Measurements from ENCODE around the gene MLH1.
"Not testable (repeated sequence)": the region's sequence is repeated elsewhere in the genome, so short reads cannot be mapped to it uniquely, and the experiment has no call there.

The MLH1 gene

DNA sequence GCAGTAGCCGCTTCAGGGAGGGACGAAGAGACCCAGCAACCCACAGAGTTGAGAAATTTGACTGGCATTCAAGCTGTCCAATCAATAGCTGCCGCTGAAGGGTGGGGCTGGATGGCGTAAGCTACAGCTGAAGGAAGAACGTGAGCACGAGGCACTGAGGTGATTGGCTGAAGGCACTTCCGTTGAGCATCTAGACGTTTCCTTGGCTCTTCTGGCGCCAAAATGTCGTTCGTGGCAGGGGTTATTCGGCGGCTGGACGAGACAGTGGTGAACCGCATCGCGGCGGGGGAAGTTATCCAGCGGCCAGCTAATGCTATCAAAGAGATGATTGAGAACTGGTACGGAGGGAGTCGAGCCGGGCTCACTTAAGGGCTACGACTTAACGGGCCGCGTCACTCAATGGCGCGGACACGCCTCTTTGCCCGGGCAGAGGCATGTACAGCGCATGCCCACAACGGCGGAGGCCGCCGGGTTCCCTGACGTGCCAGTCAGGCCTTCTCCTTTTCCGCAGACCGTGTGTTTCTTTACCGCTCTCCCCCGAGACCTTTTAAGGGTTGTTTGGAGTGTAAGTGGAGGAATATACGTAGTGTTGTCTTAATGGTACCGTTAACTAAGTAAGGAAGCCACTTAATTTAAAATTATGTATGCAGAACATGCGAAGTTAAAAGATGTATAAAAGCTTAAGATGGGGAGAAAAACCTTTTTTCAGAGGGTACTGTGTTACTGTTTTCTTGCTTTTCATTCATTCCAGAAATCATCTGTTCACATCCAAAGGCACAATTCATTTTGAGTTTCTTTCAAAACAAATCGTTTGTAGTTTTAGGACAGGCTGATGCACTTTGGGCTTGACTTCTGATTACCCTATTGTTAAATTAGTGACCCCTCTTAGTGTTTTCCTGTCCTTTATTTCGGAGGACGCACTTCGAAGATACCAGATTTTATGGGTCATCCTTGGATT lies at the start of gene MLH1:
Gene MLH1, plus strand, starts transcription at position 193 of the 958 bp plus-strand sequence. Its CDS starts 30 bp downstream, at position 223.
- DNase-seq = peak; percentile 100

DNA sequence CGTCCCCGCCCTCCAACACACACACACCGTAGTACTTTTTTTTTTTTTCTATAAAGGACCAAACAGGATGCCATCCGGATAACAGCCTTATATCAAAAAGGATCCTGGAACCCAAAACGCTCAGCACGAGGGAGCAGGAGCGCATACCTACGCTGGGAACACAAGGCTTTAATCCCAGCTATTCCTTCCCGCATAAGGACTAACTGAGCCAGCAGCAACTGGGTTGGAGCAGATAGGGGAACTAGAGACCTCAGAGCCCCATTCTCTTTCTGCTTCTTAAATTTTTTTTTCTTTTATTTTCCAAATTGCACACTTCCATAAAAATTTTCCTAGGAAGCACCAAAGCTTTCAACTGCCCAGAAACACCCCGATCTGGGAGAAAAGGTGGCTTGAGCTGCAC lies 49.7 kb upstream of the MLH1 start:
- no peak for DNase-seq

DNA sequence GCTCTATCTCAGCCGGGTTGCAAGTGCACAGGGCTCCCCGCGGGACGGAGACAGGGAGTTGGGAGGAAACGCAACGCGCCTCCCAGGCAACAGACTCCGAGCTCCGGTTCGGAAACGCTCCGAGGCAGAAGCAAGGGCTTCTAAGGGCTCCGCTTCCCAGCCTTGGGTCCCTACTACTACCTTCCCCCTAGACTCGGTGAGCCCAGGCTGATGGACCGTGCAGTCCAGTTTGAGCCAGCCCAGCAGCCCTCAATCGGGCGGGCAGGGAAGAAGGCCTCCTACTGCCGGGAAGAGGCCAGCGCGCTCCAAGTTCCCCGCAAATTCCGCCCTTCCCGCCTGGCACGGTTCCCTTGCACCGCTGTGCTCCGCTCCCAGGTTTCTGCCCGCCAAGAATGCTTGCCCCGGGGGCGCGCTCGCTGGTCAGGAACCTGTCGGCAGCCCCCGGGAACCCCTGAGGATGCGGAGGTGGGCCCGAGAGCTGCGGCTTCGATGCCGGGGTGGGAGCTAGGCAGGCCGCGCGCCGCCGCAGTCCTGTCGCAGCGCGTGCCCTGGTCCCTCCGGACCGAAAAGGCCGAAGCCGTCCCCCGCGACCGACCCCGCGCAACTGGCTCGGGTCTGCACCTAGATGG lies 49.2 kb upstream of the MLH1 start:
- peak; percentile 70 for DNase-seq

DNA sequence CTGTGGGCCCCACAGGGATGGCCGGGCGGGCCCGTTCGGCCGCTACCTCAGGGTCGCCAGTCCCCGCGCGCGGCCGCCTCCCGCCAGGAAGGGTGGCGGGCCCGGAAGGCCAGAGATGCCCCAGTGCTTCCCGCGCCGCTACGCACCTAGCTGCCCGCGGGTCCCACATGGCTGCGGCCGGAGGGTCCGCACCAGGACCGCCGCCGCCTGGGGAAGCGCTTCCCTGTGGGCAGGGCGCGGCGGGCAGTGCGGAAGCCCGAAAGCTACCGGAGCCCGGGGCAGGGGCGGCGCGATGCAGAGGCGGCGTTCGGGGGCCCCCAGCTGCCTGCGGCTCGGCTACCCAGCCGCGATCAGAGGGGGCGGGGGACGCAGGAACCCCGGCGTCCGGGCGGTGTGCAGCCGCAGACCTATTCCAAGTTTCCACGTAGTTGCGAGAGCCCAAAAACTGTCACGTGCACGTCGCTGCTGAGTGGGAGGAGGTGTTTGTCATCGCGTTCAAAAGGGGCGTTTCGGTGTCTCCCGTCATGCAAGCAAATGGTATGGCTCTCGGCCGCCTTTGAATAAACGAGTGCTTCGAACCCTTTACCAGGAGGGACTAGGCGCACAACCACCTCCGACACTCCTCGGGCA lies 48.6 kb upstream of the MLH1 start, which contains the start of gene TRANK1:
Gene TRANK1, minus strand, starts transcription at position 414 of the 630 bp plus-strand sequence. Its CDS starts 245 bp downstream, at position 169.
- peak; percentile 40 for DNase-seq

DNA sequence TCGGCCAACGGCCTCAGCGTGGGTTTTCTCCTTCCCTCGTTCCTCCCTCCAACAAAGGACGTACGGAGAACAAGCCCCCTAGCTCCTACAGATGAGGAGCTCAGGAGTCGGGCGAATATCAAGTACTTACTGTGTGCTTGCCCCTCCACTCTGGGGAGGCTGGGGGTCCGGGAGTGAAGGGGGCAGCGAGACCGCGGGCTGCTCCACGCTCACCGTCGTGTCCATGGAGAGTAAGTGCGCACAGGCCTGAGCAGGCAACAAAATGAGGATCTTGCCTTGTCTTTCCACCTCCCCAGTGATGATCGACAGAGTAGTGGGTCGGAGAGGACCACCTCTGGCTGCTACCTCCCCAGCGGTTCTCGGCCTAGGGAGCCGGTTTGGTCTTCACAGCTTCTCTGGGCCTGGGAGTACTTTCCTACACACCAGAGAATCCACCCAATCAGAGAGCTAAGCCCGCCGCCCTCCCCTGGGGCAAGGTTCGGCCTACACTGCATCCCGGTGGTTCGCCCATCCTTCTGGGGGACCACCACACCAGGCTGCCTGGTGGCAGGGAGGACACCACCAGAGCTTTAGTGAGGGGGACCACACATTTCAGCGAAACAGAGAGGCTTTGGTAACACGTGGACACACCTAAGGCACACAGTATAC lies 47.9 kb upstream of the MLH1 start:
- DNase-seq = no peak

DNA sequence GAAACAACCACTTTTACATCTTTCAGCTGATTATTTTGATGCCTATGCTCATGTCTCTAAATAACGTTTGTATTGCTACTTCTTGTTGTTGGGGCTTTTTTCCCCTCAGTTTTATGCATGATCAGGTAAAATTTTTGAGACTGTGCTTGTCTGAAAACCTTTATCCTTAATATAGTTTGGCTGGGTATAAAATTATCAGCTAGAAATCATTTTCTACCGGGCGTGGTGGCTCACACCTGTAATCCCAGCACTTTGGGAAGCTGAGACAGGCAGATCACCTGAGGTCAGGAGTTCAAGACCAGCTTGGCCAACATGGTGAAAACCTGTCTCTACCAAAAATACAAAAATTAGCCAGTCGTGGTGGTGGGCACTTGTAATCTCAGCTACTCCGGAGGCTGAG lies 45.5 kb upstream of the MLH1 start:
- DNase-seq = not testable (repeated sequence)

DNA sequence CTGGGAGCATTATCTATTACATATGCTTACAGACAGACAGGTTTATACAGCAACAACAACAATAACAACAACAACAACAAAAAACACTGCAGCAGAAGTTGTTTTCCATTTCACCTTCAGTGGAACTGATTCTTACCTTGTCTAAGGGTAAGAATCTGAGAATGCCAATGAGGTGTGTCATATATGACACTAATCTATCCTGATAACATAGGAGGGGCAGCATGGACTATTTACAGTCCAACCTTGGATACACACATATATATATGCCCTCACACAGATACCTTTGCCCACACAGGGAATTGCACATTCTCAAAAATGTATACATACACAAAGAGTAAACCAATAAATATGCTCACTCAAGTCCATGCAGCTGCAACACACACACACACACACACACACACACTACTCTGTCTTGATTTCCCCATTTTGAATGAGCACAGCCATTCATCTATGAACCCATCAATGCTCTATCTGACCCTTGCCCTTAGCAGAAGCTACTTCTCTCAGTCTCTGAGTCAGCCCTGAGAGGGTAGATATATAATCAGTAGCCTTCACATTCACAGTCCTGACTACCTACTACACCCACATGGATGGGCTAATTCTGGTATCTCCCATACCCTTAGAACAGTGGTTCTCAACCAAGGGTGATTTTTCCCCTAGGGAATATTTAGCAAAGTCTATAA lies 38.7 kb upstream of the MLH1 start:
- no peak for DNase-seq

DNA sequence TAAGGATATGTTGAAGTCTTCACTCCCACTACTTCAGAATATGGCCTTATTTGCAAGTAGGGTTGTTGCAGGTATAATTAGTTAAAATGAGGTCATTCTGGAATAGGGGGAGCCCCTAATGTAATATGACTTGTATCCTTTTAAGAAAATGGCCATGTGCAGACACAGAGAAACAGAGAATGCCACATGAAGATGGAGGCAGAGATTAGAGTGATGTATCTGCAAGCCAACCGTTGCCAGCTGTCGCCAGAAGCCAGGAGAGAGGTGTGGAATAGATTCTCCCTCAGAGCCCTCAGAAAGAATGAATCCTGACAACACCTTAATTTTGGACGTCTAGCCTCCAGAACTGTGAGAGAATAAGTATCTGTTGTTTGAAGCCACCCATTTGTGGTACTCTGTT lies 37.2 kb upstream of the MLH1 start:
- no peak for DNase-seq

DNA sequence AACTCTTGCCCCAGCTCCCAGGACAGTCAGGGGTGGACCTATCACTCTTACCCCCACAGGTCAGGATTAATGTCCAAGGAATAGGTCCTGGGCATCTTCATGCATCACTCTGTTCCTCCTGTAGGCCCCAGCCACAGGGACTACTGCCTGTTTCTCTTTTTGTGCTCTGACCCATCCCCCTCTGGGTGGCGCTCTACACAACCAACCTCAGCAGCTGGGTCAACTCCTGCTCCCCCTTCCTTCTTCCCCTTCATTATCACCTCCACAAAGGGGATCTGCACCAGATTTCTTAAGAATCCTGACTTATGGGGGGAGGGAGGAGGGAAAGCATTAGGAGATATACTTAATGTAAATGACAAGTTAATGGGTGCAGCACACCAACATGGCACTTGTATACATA lies 36.3 kb upstream of the MLH1 start:
- no peak for DNase-seq

DNA sequence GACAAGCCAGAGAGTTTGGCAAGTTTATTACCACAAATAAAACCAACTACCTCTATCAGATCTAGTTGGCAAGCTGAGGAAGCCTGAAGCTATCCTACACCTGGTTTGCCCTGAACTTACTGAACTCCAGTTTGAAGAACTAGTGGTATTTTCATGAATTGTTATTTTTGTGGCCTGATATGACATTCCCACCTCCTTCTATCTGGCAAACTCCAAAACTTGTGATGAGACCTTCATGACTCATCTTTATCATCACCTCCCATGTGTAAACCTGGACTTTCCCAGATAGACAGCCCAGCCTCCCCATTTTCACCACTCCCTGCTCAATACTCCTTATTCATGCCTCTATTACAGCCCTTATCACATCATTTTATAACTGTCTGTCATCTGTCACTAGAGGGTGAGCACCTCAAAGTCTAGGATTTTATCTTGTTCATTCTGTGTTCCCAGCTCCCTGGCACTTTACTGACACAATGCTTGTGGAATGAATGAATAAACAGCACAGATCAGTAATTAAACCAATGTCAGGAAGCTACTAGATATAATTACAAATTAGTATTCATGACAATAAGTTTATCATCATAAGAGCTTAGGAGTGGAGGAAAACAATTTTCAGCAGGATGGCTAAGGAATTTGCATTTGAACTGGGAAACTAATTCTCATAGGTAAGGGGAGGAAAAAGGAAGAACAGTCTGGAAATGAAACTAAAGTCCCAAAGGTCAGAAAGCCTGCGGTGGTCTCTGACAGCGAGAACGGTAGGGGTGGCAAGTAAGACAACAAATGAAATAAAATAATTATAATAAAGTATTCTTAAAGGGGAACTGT lies 35.2 kb upstream of the MLH1 start:
- peak; percentile 66 for DNase-seq

DNA sequence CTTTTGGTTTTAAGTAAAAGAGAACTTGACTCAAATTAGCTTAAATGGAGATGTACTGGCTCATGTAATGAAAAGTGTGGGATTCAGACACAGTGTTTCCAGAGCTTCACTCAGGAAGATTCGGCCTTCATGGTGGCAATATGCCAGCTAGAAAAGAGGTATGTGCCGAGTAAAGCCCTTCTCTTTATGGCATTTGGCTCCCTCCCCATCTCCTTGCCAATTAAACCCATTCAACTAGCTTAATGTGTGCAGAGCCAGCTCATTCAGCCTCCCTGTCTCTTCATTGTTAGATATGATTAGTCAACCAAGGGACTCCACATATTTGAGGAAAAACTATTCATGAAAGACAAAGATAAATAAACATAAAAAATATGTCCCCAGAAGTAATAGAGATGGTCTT lies 33.5 kb upstream of the MLH1 start:
- peak; percentile 28 for DNase-seq

DNA sequence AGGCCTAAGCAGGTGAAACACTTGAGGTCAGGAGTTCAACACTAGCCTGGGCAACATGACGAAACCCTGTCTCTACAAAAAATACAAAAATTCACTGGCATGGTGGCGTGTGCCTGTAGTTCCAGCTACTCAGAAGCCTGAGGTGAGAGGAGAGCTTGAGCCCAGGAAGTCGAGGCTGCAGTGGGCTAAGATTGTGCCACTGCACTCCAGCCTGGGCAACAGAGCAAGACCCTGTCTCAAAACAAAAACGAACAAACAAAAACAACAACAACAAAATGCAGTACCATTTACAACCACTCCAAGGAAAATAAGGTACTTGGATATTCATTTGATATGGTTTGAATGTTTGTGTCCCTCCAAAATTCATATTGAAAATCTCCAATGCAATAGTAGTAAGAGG lies 32.8 kb upstream of the MLH1 start:
- no peak for DNase-seq

DNA sequence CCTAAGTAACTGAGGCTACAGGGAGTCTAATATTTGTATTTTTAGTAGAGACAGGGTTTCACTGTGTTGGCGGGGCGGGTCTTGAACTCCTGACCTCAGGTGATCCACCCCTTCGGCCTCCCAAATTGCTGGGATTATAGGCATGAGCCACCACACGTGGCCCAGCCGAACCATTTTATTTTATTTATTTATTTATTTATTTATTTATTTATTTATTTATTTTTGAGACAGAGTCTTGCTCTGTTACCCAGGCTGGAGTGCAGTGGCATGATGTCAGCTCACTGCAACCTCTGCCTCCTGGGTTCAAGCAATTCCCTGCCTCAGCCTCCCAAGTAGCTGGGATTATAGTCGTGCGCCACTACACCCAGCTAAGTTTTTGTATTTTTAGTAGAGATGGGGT lies 30.3 kb upstream of the MLH1 start:
- not testable (repeated sequence) for DNase-seq

DNA sequence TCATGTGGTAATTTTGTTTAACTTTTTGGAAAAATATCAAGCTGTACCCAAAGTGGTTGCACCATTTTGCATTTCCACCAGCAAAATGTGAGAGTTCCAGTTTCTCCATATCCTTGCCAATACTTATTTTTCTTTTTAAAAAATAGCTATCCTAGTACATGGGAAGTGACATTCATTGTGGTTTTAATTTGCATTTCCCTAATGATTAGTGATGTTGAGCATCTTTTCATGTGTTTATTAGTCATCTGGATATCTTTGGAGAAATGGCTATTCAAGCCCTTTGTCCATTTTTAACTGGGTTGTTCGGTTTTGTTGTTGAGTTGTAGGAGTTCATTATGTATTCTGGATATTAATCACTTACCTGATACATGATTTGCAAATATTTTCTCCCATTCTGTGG lies 29.0 kb upstream of the MLH1 start:
- DNase-seq = no peak

DNA sequence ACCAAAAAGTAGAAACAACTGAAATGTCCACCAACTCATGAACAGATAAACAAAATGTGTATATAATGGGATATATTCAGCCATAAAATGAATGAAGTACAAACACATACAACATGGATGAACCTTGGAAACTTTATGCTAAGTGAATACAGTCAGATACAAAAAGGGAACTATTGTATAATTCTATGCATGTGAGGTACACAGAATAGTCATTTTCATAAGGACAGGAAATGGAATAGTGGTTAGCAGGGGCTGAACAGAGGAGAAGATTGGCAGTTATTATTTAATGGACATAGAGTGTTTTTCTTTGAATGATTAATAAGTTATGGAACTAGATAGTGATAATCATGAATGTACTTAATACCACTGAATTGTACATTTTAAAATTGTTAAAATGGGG lies 28.5 kb upstream of the MLH1 start:
- no peak for DNase-seq

DNA sequence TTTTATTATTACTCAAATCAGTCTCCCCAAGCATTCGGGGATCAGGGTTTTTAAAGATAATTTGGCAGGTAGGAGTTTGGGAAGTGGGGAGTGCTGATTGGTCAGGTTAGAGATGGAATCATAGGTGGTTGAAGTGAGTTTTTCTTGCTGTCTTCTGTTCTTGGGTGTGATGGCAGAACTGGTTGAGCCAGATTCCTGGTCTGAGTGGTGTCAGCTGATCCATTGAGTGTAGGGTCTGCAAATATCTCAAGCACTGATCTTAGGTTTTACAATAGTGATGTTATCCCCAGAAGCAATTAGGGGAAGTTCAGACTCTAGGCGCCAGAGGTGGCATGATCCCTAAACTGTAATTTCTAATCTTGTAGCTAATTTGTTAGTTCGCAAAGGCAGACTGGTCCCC lies 27.9 kb upstream of the MLH1 start:
- DNase-seq = no peak

DNA sequence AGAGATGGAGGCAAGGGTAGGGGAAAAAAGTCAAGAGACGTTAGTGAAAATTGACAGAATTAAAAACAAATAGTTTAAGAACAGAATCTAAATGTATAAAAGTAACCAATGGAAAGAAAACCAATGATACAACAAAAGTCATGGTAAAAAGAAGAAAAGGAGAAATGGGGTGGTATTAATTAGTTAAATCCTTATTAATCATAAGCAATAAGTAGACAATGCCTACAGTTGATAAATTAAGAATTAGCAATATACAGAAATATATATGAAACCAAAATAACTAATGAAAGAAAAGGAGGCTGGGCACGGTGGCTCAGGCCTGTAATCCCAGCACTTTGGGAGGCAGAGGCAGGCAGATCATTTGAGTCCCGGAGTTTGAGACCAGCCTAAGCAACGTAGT lies 24.2 kb upstream of the MLH1 start:
- DNase-seq = no peak

DNA sequence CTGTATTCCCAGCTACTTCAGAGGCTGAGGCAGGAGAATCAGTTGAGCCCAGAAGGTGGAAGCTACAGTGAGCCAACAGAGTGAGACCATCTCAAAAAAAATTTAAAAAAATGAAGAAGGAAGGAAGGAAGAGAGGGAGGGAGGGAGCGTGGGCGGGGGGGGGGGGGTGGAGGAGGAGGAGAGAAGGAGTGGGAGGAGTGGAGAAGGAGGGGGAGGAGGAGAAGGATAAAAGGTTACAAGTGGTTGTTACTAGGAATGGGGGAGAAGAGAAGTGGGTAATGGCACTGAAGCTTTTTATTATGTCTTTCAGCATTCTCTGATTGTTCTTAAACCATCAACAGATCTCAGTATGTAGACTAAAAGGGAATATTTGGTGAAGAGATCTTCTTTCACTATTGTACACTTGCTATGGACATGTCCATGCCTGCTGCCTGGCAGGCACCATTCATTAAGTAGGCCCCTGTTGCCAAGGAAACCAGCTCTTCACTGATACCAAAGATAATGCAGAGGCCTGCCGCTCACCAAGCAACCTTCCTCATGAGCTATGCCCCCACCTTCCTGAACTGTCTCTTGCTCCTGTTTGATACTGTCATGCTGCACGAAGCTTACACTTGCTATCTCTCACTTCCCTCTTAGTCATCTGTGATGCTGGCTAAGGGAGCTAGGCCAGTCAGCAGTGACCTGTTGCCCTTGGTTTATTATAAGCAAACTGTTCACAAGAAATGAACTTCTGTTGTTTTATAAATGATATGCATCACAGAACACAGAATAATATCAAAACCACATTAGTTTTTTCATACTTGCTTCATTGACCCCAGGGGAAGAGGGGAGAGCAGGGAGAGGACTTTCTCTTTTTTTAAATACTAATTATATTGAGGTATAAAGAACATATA lies 23.5 kb upstream of the MLH1 start:
- peak; percentile 81 for DNase-seq

DNA sequence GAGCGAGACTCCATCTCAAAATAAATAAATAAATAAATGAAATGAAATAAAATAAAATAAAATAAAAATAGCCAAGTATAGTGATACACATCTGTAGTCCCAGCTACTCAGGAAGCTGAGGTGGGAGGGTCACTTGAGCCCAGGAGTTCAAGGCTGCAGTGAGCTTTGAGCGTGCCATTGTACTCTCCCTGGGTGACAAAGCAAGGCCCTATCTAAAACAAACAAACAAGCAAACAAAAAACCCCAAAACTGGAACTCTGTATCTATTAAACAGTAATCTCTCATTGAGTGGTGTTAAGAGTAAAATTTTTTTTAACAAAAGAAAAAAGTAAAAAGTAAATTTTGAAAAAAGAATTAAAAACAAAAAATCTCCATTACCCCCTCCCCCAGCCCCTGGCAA lies 21.2 kb upstream of the MLH1 start:
- DNase-seq = no peak

DNA sequence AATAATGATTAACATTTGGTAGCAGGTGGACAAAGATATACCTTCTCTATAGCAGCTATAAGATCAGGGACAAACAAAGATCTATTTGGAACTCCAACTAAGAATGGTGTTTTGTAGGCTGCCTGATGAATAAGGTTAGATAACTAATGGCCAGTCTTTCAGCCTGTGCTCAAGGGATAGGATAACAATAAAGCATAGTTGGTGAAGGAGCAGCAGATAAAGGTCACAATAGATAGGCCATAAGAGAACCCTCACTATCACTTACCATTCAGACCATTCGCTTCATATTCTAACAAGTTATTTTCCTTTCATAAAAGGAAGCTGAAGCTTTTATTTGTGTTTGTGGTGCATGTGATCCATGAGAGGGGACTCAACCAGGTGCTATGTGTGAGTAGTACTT lies 20.2 kb upstream of the MLH1 start:
- no peak for DNase-seq

DNA sequence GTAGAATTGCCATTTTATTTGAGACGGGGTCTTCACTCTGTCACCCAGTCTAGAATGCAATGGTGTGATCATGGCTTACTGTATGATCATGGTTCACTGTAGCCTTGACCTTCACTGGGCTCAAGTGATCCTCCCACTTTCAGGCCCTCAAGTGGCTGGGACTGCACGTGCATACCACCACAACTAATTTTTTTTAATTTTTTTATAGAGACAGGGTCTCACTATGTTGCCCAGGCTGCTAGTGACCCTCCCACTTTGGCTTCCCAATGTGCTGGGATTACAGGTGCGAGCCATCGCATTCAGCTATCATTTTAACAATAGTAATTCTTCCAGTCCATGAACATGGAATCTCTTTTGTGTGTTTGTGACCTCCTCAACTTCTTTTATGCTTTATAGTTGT lies 12.3 kb upstream of the MLH1 start:
- DNase-seq = no peak

Measured in EL (cell line).